IPS-11a (cell line): ENCODE measurements around the gene MTHFD1L.

ENCODE experiments used
- H3K4me3 ChIP-seq: one replicate; pipeline ENCODE4 v1.5.1; 2013; ENCODE audit warnings: low read depth, low read length, control low read depth

MTHFD1L gene

GRCh38 chr6:150897400-150897943, 32.0 kb downstream of the MTHFD1L start:
- H3K4me3 ChIP-seq = no peak overlapping the region

- H3K4me3 ChIP-seq = no peak overlapping the region
Observed at GRCh38 chr6:150898399-150899170, 33.1 kb downstream of the MTHFD1L start.

GRCh38 chr6:150899231-150899630, 33.7 kb downstream of the MTHFD1L start:
- no peak overlapping the region for H3K4me3 ChIP-seq

DNA sequence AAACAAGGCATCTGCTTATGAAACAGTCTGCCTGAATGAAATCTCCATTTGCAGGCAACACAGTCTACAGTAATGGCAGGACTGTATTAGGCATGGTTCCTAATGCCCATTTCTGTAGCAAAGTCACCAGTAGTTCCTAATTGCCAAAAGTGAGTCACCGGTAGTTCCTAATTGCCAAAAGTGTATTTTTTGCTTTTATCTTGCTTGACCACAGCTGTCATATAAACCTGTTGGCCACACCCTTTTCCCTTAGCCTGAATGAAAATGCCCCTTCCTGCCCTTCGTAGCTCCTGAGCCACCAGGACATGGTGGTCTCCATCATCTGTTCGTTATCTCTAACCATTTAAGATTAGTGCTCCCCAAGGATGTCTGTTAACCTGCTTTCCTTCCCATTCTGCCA, 34.5 kb downstream of the MTHFD1L start:
- no peak overlapping the region for H3K4me3 ChIP-seq

DNA sequence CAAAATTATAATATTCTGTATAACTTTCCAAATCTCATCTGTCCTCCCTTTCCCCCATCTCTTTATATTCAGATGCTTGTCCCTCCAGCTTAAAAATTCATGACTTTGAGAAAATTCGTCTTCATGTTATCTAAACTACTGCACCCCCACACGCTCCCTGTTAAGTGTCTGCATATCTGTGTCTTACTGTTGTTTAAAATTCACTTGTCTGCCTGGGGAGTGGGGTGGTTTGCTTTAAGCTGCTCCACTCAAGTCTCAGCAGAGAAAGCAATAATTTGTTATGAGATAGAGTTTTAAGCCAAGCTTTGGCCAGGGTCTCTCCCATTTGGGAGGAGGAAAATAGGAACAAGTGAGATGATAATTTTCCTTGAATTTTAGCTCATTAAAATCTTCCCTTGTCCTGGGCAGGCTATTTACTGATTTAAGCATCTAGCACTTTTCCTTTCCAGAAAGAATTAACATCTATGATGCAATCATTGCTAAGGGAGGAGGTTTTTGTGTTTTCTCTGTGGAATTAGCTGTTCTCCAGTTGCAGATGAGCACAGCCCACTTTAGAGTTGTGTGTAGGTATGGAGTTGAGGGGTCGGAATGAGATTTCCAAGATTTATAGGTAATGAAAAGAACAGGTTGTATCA, 36.8 kb downstream of the MTHFD1L start:
- no peak overlapping the region for H3K4me3 ChIP-seq

DNA sequence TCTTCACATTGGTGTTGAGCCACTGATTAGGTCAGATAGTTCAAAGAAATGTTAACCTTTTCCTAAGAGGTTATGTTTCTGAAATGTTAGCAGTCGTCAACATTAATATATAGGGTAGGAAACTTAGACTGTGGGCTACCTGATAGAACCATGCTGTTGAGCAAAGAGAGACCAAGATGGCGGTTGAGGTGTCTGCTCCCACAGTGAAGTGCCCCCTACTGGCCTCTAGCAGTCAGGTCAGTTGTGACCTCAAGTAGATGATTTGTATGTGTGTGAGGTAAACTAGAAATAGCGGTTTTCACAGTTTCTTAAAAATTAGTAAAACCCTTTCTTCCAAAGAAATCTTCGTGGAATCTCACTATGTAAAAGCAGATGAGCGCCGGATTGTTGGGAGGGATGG, 40.3 kb downstream of the MTHFD1L start:
- no peak overlapping the region for H3K4me3 ChIP-seq

DNA sequence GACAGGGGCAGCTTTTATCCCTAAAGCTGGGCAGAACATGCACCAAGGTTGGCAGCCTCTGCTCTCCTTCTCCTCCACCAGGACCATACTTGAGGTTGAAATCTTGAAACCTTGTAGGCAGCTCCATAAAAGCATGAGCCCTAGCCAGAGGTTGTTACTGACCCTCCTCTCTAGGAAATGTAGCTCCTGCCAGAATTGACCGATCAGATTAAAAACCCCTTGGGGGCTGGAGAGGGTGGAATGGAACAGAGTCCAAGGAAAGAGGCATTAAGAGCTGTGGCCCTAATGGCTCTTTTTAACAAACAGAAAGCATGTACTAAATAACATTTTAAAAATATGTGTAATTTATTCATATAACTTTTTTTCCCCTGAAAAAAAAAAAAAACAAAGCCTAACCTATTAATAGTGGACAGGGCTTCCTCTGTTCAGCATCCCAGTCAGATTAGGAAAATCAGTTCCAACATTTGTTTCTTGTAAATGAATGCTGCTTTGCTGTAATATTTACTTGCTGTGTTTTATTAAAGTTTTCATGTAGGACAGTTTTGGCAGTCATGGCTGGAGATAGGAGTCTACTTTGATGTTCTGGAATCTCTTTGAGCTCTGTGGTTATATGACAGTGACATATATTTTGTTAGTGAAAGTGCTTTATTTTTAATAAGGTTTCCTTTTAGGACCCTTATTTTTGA, 41.3 kb downstream of the MTHFD1L start:
- no peak overlapping the region for H3K4me3 ChIP-seq

- H3K4me3 ChIP-seq = no peak overlapping the region
Observed at GRCh38 chr6:150907383-150907782, 41.9 kb downstream of the MTHFD1L start.

GRCh38 chr6:150908901-150909300, 43.4 kb downstream of the MTHFD1L start:
- no peak overlapping the region for H3K4me3 ChIP-seq

DNA sequence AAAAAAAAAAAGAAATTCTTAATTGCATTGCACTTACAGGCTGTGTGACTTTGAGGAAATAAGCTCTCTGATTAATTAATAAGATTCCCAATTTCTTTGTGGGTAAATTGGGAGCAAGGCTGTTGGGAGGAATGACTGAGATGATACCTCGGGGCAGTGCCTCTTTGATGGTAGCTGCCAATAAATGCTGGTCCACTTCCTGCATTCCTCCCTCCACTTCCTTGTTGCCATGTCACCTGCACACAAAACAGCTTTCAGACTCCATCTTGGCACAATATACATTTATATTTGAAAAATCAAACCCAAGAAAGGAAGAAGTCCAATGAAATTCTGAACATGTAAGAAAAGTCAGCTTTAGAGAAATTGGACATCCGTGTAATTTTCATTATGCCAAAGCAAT, 45.1 kb downstream of the MTHFD1L start:
- no peak overlapping the region for H3K4me3 ChIP-seq

DNA sequence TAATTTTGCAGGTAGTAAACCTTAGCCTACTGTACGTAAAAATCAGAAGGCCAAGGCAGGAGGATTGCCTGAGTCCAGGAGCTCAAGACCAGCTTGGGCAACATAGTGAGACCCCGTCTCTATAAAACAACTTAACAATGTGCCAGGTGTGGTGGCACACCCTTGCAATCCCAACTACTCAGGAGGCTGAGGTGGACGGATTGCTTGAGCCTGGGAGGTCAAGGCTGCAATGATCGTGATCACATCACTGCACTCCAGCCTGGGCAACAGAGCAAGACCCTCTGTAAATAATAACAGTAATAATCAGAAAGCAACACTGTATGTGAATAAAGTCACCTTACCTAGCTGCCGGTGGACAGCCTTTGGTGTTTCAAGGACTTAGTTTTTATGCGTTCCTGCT, 48.9 kb downstream of the MTHFD1L start:
- no peak overlapping the region for H3K4me3 ChIP-seq

GRCh38 chr6:150915131-150915879, 49.8 kb downstream of the MTHFD1L start:
- H3K4me3 ChIP-seq = no peak overlapping the region

- H3K4me3 ChIP-seq = no peak overlapping the region
Observed at GRCh38 chr6:150915880-150916265, 50.4 kb downstream of the MTHFD1L start.

- H3K4me3 ChIP-seq = no peak overlapping the region
Observed at GRCh38 chr6:150919938-150920337, 54.4 kb downstream of the MTHFD1L start.

DNA sequence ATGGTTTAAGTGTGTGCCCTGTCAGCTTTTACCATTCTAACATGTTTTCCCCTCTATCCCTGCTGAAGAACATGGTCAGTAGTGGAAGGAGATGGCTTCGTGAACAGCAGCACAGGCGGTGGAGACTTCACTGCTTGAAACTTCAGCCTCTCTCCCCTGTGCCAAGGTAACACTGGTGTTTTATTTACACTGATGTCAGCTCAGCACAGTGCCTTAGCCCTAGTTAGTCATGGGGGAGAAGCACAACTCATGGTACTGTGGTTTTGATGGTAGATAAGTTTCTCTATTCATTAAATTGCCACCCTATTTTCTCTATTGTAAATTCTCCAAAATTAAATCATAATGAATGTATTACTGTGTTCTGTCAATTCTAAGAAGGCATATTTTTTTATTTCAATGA, 56.6 kb downstream of the MTHFD1L start:
- H3K4me3 ChIP-seq = no peak overlapping the region

DNA sequence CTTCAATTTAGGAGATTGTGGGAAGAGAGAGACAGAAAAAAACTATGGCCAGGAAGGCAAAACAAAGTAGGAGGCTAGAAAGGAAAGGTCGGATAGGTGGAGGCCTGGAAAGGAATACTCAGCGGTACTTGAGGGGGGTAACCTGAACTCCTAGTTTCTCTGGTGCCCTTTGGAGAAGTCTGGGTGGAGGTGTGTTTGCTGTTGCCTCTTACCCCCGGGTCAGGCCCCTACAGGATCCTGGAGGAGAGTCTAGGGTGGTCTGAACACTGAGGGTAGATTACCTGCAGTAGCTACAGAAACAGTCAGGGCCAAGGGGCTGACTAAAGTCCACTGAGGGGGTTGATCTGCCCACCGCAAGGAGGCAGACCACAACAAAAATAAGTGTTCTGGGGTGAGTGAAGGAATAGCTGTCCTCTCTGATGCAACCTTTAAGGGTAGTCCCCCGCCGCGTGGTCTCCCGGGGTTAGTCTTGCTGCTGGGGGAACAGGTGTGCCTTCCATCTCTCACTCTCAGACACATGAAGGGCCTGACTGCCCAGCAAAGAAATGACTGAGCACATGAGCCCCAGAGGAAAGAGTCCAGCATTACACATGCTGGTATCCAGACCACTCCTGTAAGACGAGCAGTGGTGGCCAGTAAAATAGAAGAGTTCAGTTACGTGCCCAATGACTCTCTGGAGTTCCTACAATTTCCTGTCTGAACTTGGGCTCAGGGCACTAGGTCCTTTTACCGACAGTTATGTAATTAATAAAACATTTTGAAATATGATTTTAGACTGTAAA, 59.5 kb downstream of the MTHFD1L start:
- H3K4me3 ChIP-seq = no peak overlapping the region

GRCh38 chr6:150925590-150925928, 60.1 kb downstream of the MTHFD1L start:
- H3K4me3 ChIP-seq = no peak overlapping the region

- no peak overlapping the region for H3K4me3 ChIP-seq
Observed at GRCh38 chr6:150925976-150926375, 60.5 kb downstream of the MTHFD1L start.

DNA sequence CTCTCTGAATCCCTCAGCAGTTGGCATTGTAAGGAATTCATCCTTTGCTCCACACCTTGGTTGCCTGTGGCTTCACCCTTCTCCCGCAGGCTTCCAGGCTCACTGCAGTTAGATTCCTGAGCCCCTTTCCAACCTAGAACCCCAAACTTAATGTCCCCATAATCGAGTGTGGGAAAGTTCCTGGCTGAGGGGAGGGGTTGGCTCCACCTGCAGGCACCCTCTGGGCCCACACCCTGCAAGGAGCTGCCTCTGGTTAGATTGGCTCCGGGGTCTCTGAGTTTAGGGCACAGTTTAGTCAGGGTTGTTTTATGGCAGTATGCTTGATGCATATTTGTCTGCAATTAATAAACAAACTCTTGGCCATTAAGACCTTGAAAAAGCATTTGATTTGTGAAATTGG, 63.4 kb downstream of the MTHFD1L start:
- no peak overlapping the region for H3K4me3 ChIP-seq

DNA sequence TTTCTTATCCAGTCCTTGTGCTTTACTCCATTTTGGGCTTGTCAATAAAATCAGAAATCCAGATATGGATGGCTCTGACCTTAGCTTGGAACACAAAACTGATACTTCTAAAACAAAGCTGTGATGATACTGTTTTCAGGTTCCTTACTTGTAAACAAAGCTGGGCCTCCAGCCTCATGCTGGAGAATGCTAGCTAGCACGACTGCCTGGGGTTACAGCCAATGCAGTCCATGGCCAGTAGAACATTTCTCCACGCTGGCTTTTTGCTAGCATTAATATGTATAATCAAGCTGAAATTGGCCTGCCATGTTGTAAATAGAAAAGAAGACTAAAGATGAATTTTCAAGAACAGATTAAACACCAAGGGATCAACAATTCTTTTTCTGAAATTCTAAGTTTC, 63.9 kb downstream of the MTHFD1L start:
- no peak overlapping the region for H3K4me3 ChIP-seq
